K562 (cell line): Measurements from ENCODE around the gene UBE2O. TPM values are rescaled to one million over a fixed set of nuclear protein-coding genes. Genes with fewer than 3 reads are reported as not detected.

ENCODE experiments used
- ELF2 ChIP-seq: fragments of 250-450 bp; sonication (Bioruptor Pico); IDR thresholded peaks from 2 replicates; pipeline ENCODE4 v1.5.0; 2021; ENCODE audit warnings: mild to moderate bottlenecking
- SIN3A ChIP-seq, 2 experiments: fragments of 150-350 bp in 1 of 2; IDR thresholded peaks; 2 replicates each; pipeline ENCODE4 v1.6.1; 2011 to 2016; ENCODE audit warnings: borderline replicate concordance in 2 of 2, low read depth in 2 of 2, low read length in 2 of 2, mild to moderate bottlenecking in 2 of 2, moderate library complexity in 2 of 2; ENCODE audit not compliant: control insufficient read depth in 1 of 2
- TAF1 ChIP-seq: IDR thresholded peaks from 2 replicates; pipeline ENCODE4 v1.6.1; 2011; ENCODE audit warnings: mild to moderate bottlenecking, low read length, moderate library complexity; ENCODE audit not compliant: insufficient read depth, control insufficient read depth, severe bottlenecking; ENCODE audit errors: extremely low read depth
- TFAP4 ChIP-seq: sonication (generic); formaldehyde crosslinking; IDR thresholded peaks from 2 replicates; pipeline ENCODE4 v1.8.0; 2022; ENCODE audit warnings: missing genetic modification reagents, mild to moderate bottlenecking, moderate library complexity, borderline replicate concordance
- ZC3H4 ChIP-seq: sonication (generic); formaldehyde crosslinking; IDR thresholded peaks from 2 replicates; pipeline ENCODE4 v1.9.0; 2021; ENCODE audit warnings: missing genetic modification reagents, borderline replicate concordance
- polyA plus RNA-seq, 8 experiments: library from polyadenylated mRNA; depleted of rRNA in 4 of 8; stranded (reverse) in 5 of 8; unstranded in 3 of 8; fragments of >200 nt; fragmentation: Nextera tagmentation in 2 of 8; fragmentation: Illumina TruSeq in 1 of 8; extraction: Ambion mirVana in 2 of 8; extraction: Trizol in 1 of 8; gene quantifications; 2 replicates each; pipeline versions ENCODE4 v1.2.1 to v1.2.3, GENCODE V29; 2011 to 2014; ENCODE audit warnings: inconsistent platforms in 1 of 8, missing spikeins in 1 of 8
- total RNA-seq, 7 experiments: library from RNA; depleted of rRNA in 6 of 7; stranded (reverse); fragments of >200 nt in 6 of 7; fragmentation: Illumina TruSeq in 2 of 7; extraction: Trizol in 2 of 7; gene quantifications; 2 replicates each; pipeline versions ENCODE4 v1.2.1 to v1.2.3, GENCODE V29; 2011 to 2021; ENCODE audit warnings: low replicate concordance in 1 of 7
- TF ChIP-seq, protein P1 (sequence below): fragments of 250-450 bp; sonication (Bioruptor Pico); IDR thresholded peaks from 2 replicates; pipeline ENCODE4 v1.4.0; 2020

The UBE2O gene
- total and polyA plus RNA-seq, 9 of the 15 experiments (the other 6 are each of a cell fraction or from before 2014, with no cell fraction given): 1.6 to 39.7 (median 13.3) TPM

GRCh38 chr17:76501018-76501826 lies 48.3 kb upstream of the UBE2O start, which contains the start of gene RHBDF2 (continued):
- TF ChIP-seq, protein P1, sequence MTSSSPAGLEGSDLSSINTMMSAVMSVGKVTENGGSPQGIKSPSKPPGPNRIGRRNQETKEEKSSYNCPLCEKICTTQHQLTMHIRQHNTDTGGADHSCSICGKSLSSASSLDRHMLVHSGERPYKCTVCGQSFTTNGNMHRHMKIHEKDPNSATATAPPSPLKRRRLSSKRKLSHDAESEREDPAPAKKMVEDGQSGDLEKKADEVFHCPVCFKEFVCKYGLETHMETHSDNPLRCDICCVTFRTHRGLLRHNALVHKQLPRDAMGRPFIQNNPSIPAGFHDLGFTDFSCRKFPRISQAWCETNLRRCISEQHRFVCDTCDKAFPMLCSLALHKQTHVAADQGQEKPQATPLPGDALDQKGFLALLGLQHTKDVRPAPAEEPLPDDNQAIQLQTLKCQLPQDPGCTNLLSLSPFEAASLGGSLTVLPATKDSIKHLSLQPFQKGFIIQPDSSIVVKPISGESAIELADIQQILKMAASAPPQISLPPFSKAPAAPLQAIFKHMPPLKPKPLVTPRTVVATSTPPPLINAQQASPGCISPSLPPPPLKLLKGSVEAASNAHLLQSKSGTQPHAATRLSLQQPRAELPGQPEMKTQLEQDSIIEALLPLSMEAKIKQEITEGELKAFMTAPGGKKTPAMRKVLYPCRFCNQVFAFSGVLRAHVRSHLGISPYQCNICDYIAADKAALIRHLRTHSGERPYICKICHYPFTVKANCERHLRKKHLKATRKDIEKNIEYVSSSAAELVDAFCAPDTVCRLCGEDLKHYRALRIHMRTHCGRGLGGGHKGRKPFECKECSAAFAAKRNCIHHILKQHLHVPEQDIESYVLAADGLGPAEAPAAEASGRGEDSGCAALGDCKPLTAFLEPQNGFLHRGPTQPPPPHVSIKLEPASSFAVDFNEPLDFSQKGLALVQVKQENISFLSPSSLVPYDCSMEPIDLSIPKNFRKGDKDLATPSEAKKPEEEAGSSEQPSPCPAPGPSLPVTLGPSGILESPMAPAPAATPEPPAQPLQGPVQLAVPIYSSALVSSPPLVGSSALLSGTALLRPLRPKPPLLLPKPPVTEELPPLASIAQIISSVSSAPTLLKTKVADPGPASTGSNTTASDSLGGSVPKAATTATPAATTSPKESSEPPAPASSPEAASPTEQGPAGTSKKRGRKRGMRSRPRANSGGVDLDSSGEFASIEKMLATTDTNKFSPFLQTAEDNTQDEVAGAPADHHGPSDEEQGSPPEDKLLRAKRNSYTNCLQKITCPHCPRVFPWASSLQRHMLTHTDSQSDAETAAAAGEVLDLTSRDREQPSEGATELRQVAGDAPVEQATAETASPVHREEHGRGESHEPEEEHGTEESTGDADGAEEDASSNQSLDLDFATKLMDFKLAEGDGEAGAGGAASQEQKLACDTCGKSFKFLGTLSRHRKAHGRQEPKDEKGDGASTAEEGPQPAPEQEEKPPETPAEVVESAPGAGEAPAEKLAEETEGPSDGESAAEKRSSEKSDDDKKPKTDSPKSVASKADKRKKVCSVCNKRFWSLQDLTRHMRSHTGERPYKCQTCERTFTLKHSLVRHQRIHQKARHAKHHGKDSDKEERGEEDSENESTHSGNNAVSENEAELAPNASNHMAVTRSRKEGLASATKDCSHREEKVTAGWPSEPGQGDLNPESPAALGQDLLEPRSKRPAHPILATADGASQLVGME (CRISPR knock-in tag): no peak
- TF ChIP-seq ELF2 (CRISPR knock-in tag) (no peak), SIN3A (IDR thresholded peaks at IDR 0.05; ENCODE audit: borderline replicate concordance in 2 of 2, control insufficient read depth in 1 of 2, low read depth in 2 of 2, low read length in 2 of 2) (peak in 1 of 2 experiments; percentile 49; a peak in 1 of 4 replicates), TFAP4 (CRISPR knock-in tag) (peak; percentile 84), TAF1 (peak; percentile 22), ZC3H4 (CRISPR knock-in tag) (0 out of 2 replicates have a peak, but pooled peaks have one; percentile 29)
